Loucy (cell line): Measurements from ENCODE around the gene DAW1.

Experiments
- H2AFZ ChIP-seq: fragments of 200-600 bp; sonication (generic); 2 replicates; pipeline ENCODE4 v1.6.0; 2016; ENCODE audit warnings: antibody characterized with exemption, mild to moderate bottlenecking, low read length, moderate library complexity
- H3F3A ChIP-seq: fragments of 200-600 bp; 2 replicates; pipeline ENCODE4 v1.6.0; 2016; ENCODE audit warnings: antibody characterized with exemption, low read depth, mild to moderate bottlenecking
- H3K27me3 ChIP-seq: fragments of 200-600 bp; sonication (generic); 2 replicates; pipeline ENCODE4 v1.6.1; 2014; ENCODE audit warnings: low read length, mild to moderate bottlenecking; ENCODE audit not compliant: insufficient read depth, poor library complexity, severe bottlenecking
- H3K36me3 ChIP-seq: fragments of 200-600 bp; sonication (generic); 2 replicates; pipeline ENCODE4 v1.6.1; 2016; ENCODE audit warnings: low read length; ENCODE audit not compliant: insufficient read depth
- H3K4me1 ChIP-seq: fragments of 200-600 bp; sonication (generic); 2 replicates; pipeline ENCODE4 v1.5.1; 2014; ENCODE audit warnings: low read length, mild to moderate bottlenecking; ENCODE audit not compliant: insufficient read depth, poor library complexity, severe bottlenecking
- H3K4me2 ChIP-seq: fragments of 200-600 bp; sonication (generic); 2 replicates; pipeline ENCODE4 v1.6.0; 2014; ENCODE audit warnings: antibody characterized with exemption, low read length, low read depth, mild to moderate bottlenecking; ENCODE audit not compliant: poor library complexity, severe bottlenecking
- H3K4me3 ChIP-seq: fragments of 200-600 bp; sonication (generic); 2 replicates; pipeline ENCODE4 v1.5.1; 2014; ENCODE audit warnings: low read length, mild to moderate bottlenecking, mixed read lengths; ENCODE audit not compliant: poor library complexity, severe bottlenecking
- H3K79me2 ChIP-seq: fragments of 200-600 bp; sonication (generic); 2 replicates; pipeline ENCODE4 v1.6.1; 2014; ENCODE audit warnings: low read length; ENCODE audit not compliant: insufficient read depth
- H3K9ac ChIP-seq: fragments of 200-600 bp; sonication (generic); 2 replicates; pipeline ENCODE4 v1.6.0; 2014; ENCODE audit warnings: mild to moderate bottlenecking, low read depth, low read length, moderate library complexity; ENCODE audit not compliant: poor library complexity, severe bottlenecking
- H3K9me2 ChIP-seq: fragments of 200-600 bp; sonication (generic); replicated peaks from 2 replicates; pipeline ENCODE4 v1.6.1; 2016; ENCODE audit warnings: low read depth, low read length, mixed read lengths
- H3K9me3 ChIP-seq: fragments of 200-600 bp; sonication (generic); 2 replicates; pipeline ENCODE4 v1.6.1; 2014; ENCODE audit warnings: mild to moderate bottlenecking, antibody characterized with exemption, low read length, low read depth; ENCODE audit not compliant: insufficient read depth
- H4K20me1 ChIP-seq: fragments of 200-600 bp; sonication (generic); 2 replicates; pipeline ENCODE4 v1.6.0; 2014; ENCODE audit warnings: antibody characterized with exemption, low read length, mild to moderate bottlenecking; ENCODE audit not compliant: insufficient read depth, poor library complexity, severe bottlenecking
- CTCF ChIP-seq: fragments of 200-600 bp; sonication (generic); conservative IDR thresholded peaks from 2 replicates; pipeline ENCODE4 v1.5.1; 2014; ENCODE audit warnings: mild to moderate bottlenecking, antibody characterized with exemption, low read length
- EZH2phosphoT487 ChIP-seq: fragments of 200-600 bp; IDR thresholded peaks from 2 replicates; pipeline ENCODE4 v1.6.1; 2018; ENCODE audit warnings: antibody characterized with exemption, mild to moderate bottlenecking, moderate library complexity, borderline replicate concordance

Gene DAW1

GRCh38 chr2:227864161-227864756, 7.2 kb upstream of the DAW1 start:
- no peaks in the 10 kb centered on the region for H3K36me3 ChIP-seq
- no peaks in the 10 kb centered on the region for H3F3A ChIP-seq
- H3K79me2 ChIP-seq = no peaks in the 10 kb centered on the region
- H3K9me3 ChIP-seq = no peaks in the 10 kb centered on the region
- H3K4me2 ChIP-seq = no peak overlapping the region
- no peaks in the 10 kb centered on the region for H4K20me1 ChIP-seq
- H3K9ac ChIP-seq = no peak overlapping the region
- no peak for TF ChIP-seq CTCF
- TF ChIP-seq EZH2phosphoT487 = no peak
- no peaks in the 10 kb centered on the region for H3K4me1 ChIP-seq
- no peak overlapping the region for H3K4me3 ChIP-seq
- no peaks in the 10 kb centered on the region for H3K9me2 ChIP-seq
- no peaks in the 10 kb centered on the region for H3K27me3 ChIP-seq
- no peak overlapping the region for H2AFZ ChIP-seq

GRCh38 chr2:227865291-227865690, 6.1 kb upstream of the DAW1 start:
- Histone ChIP-seq H2AFZ (no peak overlapping the region), H3K4me2 (no peak overlapping the region), H4K20me1 (no peaks in the 10 kb centered on the region), H3F3A (no peaks in the 10 kb centered on the region), H3K9ac (no peak overlapping the region), H3K9me3 (no peaks in the 10 kb centered on the region), H3K9me2 (no peaks in the 10 kb centered on the region), H3K79me2 (no peaks in the 10 kb centered on the region), H3K4me1 (no peaks in the 10 kb centered on the region), H3K36me3 (no peaks in the 10 kb centered on the region), H3K27me3 (no peaks in the 10 kb centered on the region), H3K4me3 (no peak overlapping the region)
- TF ChIP-seq EZH2phosphoT487 (no peak), CTCF (no peak)

- no peaks in the 10 kb centered on the region for H3K9me2 ChIP-seq
- H4K20me1 ChIP-seq = no peaks in the 10 kb centered on the region
- H3K36me3 ChIP-seq = no peaks in the 10 kb centered on the region
- no peak overlapping the region for H3K4me2 ChIP-seq
- H3K9me3 ChIP-seq = no peaks in the 10 kb centered on the region
- H3F3A ChIP-seq = no peaks in the 10 kb centered on the region
- no peak overlapping the region for H3K4me3 ChIP-seq
- H3K4me1 ChIP-seq = no peaks in the 10 kb centered on the region
- H2AFZ ChIP-seq = no peak overlapping the region
- no peaks in the 10 kb centered on the region for H3K27me3 ChIP-seq
- TF ChIP-seq CTCF (no peak), EZH2phosphoT487 (no peak)
- no peak overlapping the region for H3K9ac ChIP-seq
- H3K79me2 ChIP-seq = no peaks in the 10 kb centered on the region
These were observed 4.0 kb upstream of the DAW1 start for GRCh38 chr2:227867386-227867785.
